ENCODE data around the gene NPHP4. TPM values are rescaled to one million over a fixed set of nuclear protein-coding genes. Genes with fewer than 3 reads are reported as not detected.

The NPHP4 gene
- total RNA-seq, 6 experiments from 2014 or later = 1.5 to 6.0 (median 2.0) TPM

DNA sequence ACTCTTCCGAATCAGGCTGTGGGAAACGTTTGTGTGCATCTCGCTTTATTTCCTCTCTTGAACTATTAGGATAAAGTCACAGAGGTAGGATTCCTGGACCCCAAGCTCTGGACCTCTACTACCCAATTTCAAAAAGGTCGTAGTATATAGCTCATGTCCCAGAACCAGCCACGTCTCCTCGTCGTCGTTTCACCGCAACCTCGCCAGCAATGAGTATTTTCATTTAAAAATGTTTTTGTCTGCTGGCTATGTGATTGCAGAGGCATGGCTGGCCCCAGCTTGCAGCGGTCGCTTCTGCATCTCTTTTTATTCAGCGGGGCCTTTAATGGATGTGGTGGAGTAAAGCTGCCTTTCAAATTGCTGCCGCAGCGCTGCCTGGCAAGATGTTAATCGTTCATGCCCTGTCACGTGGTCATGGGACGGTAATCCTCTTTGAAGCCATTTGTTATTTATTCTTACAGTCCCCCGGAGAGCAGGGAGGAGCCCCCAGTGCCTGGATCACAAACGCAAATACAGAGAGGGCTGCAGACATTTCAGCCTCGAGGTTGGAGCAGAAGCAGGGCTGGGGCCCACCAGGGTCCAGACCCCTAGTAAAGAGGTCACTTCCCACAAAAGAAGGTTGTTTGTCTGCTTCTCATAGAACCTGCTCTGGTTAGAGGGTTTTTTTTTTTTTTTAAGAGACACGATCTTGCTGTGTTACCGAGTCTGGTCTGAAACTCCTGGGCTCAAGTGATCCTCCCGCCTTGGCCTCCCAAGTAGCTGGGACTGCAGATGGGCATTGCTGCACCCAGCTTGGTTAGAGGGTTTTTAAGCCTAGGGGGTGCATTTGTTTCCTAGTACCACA is 11.6 kb upstream of the NPHP4 start:
- no peak overlapping the region for H3K4me3 ChIP-seq
- TF ChIP-seq POLR2A (IDR thresholded peaks at IDR 0.05) = no peak
- TF ChIP-seq, protein P1, sequence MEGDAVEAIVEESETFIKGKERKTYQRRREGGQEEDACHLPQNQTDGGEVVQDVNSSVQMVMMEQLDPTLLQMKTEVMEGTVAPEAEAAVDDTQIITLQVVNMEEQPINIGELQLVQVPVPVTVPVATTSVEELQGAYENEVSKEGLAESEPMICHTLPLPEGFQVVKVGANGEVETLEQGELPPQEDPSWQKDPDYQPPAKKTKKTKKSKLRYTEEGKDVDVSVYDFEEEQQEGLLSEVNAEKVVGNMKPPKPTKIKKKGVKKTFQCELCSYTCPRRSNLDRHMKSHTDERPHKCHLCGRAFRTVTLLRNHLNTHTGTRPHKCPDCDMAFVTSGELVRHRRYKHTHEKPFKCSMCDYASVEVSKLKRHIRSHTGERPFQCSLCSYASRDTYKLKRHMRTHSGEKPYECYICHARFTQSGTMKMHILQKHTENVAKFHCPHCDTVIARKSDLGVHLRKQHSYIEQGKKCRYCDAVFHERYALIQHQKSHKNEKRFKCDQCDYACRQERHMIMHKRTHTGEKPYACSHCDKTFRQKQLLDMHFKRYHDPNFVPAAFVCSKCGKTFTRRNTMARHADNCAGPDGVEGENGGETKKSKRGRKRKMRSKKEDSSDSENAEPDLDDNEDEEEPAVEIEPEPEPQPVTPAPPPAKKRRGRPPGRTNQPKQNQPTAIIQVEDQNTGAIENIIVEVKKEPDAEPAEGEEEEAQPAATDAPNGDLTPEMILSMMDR (IDR thresholded peaks at IDR 0.05) = no peak
- intact Hi-C loops (cut with DNase I) = no loop called here
- no peaks in the 10 kb centered on the region for H3K4me1 ChIP-seq
- DNase-seq (peak in 1 of 3 donors; percentile 20), ATAC-seq (no peak)
- H3K9me3 ChIP-seq = no peaks in the 10 kb centered on the region
- no peaks in the 10 kb centered on the region for H3K27me3 ChIP-seq
- H3K36me3 ChIP-seq = no peaks in the 10 kb centered on the region
- no peak overlapping the region for H3K27ac ChIP-seq
- WGBS (ENCODE audit: insufficient coverage, low coverage, low lambda C conversion rate, missing lambda C conversion rate) = 54% methylated on average over 24 of the region's 24 CpGs

DNA sequence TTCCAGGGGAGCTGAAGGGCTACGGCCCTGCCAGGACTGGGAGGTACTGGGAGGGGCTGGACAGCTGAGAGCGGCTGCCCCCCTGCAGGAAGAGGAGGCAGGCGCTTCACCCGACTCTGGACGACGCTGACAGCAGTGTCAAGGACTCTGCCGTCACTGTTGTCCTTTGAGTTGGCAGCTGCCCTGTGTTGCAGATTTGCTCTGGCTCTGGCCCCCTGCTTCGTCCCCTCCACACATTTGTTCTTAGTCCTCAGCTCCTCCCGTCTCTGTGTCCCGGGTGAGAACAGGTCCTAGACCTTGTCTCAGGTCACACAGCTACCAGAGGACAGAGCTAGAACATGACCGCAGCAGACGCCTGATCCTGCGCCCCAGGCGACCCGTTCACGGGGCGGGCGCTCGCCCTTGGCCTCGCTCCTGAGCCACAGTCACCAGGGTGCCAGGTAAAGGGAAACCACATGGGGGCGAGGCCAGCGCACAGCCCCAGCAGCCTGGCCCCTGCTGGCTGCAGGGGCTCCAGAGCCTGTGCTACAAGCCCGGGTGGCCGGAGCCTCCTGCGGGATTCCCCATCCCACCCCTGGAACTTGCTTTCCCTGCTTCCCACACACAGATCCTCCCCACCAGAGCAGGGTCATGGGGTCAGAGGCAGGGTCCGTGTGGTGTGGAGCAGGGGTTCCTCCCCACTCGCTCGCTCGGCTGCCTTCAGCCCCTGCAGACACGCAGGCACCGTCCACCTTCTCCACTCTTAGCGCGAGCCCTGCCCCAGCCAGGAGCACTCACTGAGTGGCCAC is 10.7 kb upstream of the NPHP4 start:
- no peak overlapping the region for H3K27ac ChIP-seq
- no peak overlapping the region for H3K4me3 ChIP-seq
- DNase-seq (peak in 1 of 3 donors; percentile 48), ATAC-seq (peak in 3 of 4 donors; percentile 26 to 56 (median 27))
- H3K9me3 ChIP-seq = no peaks in the 10 kb centered on the region
- H3K27me3 ChIP-seq = no peaks in the 10 kb centered on the region
- no peaks in the 10 kb centered on the region for H3K36me3 ChIP-seq
- 59% methylated on average over 15 of the region's 33 CpGs for WGBS (ENCODE audit: insufficient coverage, low coverage, low lambda C conversion rate, missing lambda C conversion rate)
- no peaks in the 10 kb centered on the region for H3K4me1 ChIP-seq
- TF ChIP-seq, protein P1 (IDR thresholded peaks at IDR 0.05) = no peak
- TF ChIP-seq POLR2A (IDR thresholded peaks at IDR 0.05) = no peak
- intact Hi-C loops (cut with DNase I) = no loop called here

DNA sequence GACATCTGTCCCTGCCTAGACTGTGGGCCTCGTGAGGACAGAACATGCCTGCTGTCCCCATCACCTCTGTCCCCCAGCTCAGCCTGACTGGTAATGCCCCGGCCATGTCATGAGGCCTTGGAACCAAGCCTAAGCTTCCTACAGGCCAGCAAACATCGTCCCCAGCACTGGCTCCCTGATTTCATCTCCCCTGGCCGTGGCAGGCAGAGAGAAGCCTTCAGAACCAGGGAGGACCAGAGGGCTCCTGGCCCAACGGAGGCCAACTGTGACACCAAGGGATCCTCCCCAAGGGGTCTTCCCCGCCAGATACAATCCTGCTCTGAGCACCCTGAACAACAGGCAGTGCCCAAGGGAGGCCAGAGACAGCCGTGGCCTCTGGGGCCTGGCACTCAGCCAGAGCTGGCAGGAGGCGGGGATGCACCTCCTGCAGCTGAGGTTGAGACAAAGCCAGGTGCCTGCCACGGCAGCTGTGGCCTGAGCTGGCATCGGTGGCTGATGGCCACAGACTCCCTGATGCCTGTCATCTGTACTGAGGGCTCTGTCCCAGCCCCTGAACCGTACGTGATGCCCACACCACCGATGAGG is 9.9 kb upstream of the NPHP4 start:
- no peak overlapping the region for H3K27ac ChIP-seq
- H3K4me1 ChIP-seq = no peaks in the 10 kb centered on the region
- intact Hi-C loops (cut with DNase I) = no loop called here
- DNase-seq (peak in 1 of 3 donors; percentile 53), ATAC-seq (peak; percentile 34 to 48 (median 40))
- H3K9me3 ChIP-seq = no peaks in the 10 kb centered on the region
- 38% methylated on average over 6 of the region's 13 CpGs for WGBS (ENCODE audit: insufficient coverage, low coverage, low lambda C conversion rate, missing lambda C conversion rate)
- H3K27me3 ChIP-seq = no peaks in the 10 kb centered on the region
- no peak overlapping the region for H3K4me3 ChIP-seq
- TF ChIP-seq, protein P1 (IDR thresholded peaks at IDR 0.05) = no peak
- TF ChIP-seq POLR2A (IDR thresholded peaks at IDR 0.05) = no peak
- no peaks in the 10 kb centered on the region for H3K36me3 ChIP-seq

DNA sequence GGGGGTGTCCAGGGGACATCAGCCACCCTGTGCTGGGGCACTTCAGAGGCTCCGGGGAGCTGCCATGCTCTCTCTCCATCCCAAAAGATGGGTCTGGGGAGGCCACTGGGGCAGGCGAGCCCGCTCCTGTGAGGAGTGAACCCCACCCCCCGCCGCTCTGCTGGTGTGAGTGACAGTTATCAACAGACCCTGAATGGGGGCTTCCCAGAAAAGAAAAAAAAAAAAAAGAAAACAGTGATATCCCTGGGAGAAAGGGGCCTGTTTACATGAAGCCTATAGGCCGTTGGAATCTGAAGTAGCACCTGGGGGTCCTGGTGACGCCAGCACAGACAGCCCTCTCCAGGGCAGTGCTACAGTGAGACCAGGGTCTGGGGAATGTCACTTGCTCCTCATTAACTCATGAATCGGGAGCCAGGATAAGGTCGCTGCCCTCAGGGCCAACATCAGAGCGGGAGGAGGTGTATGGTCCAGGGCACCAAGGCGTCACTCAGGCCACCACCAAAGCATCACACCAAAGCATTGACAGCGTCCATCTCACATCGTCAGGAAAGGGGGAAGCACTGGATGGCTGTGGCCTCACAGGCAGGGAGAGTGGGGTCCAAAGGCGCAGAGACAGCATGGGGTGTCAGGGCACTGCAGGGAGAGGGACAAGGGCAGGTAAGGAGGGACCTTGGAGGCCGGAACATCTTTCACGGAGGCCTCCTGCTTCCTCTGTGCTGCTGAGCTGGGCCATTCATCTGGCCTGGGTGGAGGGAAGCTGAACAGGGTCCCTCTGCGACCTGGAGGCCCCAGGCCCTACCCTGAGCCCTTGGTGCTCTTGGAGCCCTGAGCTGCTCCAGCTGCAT is 8.4 kb upstream of the NPHP4 start:
- Histone ChIP-seq H3K4me1 (no peaks in the 10 kb centered on the region), H3K27me3 (no peaks in the 10 kb centered on the region), H3K4me3 (no peak overlapping the region), H3K27ac (no peak overlapping the region), H3K36me3 (no peaks in the 10 kb centered on the region), H3K9me3 (no peaks in the 10 kb centered on the region)
- DNase-seq (peak in 1 of 3 donors; percentile 35), ATAC-seq (no peak)
- WGBS (ENCODE audit: insufficient coverage, low coverage, low lambda C conversion rate, missing lambda C conversion rate) = 80% methylated on average over 7 of the region's 17 CpGs
- intact Hi-C loops (cut with DNase I) = no loop called here
- no peak for TF ChIP-seq POLR2A (IDR thresholded peaks at IDR 0.05)
- TF ChIP-seq, protein P1 (IDR thresholded peaks at IDR 0.05) = no peak

Data from right lobe of liver (tissue), 6 donors.